Measurements from ENCODE around the gene SRCIN1. TPM values are rescaled to one million over a fixed set of nuclear protein-coding genes. Genes with fewer than 3 reads are reported as not detected.
"Not testable (repeated sequence)": the region's sequence is repeated elsewhere in the genome, so short reads cannot be mapped to it uniquely, and the experiment has no call there.

The SRCIN1 gene
- total RNA-seq, 4 donors from 2014 or later, result 0.24 TPM; not detected in 3

DNA sequence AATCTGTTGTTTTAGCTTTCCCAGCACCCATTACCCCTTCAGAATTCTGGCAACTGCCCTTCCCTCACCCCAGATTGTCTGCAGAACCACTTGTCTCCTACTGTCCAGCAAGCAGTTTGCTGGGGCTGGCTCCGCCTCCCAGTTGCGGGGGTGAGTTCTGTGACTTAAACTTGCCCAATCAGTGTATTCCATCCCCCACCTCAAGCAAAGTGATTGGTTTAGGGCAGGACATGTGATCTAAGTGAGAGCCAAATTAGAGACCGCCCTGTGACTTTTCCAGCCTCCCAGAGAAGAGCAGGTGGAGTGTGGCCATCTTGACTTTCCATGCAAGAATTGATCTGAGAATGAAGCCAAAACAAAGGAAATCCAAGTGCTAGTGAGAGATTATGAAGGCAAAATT lies 22.7 kb upstream of the SRCIN1 start:
- DNase-seq (no peak), ATAC-seq (no peak)
- intact Hi-C loops (cut with DNase I; ENCODE audit: low total_unique reads), result no loop called here
- H3K27ac ChIP-seq, result no peak overlapping the region
- in situ Hi-C loops (cut with MboI; ENCODE audit: low sequenced_read_pairs in 4 of 4), result no loop called here
- peaks cover 0 to 5% (median 3%) of the 10 kb centered on the region in 3 donors for H3K27me3 ChIP-seq
- no peaks in the 10 kb centered on the region for H3K9me3 ChIP-seq
- TF ChIP-seq, protein P1, sequence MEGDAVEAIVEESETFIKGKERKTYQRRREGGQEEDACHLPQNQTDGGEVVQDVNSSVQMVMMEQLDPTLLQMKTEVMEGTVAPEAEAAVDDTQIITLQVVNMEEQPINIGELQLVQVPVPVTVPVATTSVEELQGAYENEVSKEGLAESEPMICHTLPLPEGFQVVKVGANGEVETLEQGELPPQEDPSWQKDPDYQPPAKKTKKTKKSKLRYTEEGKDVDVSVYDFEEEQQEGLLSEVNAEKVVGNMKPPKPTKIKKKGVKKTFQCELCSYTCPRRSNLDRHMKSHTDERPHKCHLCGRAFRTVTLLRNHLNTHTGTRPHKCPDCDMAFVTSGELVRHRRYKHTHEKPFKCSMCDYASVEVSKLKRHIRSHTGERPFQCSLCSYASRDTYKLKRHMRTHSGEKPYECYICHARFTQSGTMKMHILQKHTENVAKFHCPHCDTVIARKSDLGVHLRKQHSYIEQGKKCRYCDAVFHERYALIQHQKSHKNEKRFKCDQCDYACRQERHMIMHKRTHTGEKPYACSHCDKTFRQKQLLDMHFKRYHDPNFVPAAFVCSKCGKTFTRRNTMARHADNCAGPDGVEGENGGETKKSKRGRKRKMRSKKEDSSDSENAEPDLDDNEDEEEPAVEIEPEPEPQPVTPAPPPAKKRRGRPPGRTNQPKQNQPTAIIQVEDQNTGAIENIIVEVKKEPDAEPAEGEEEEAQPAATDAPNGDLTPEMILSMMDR (IDR thresholded peaks at IDR 0.05 in 4 of 5, conservative IDR thresholded peaks at IDR 0.05 in 1 of 5), result no peak
- no peak for TF ChIP-seq POLR2A (IDR thresholded peaks at IDR 0.05)
- H3K4me3 ChIP-seq, result no peak overlapping the region
- H3K4me1 ChIP-seq, result no peaks in the 10 kb centered on the region
- H3K36me3 ChIP-seq, result no peaks in the 10 kb centered on the region

GRCh38 chr17:38627957-38628356 lies 22.2 kb upstream of the SRCIN1 start:
- ATAC-seq, result no peak
- intact Hi-C loops (cut with DNase I; ENCODE audit: low total_unique reads) (no loop called here), in situ Hi-C loops (cut with MboI; ENCODE audit: low sequenced_read_pairs in 4 of 4) (no loop called here)
- H3K36me3 ChIP-seq, result no peaks in the 10 kb centered on the region
- no peaks in the 10 kb centered on the region for H3K9me3 ChIP-seq
- H3K4me3 ChIP-seq, result no peak overlapping the region
- peaks cover 0 to 7% (median 3%) of the 10 kb centered on the region in 3 donors for H3K27me3 ChIP-seq
- no peaks in the 10 kb centered on the region for H3K4me1 ChIP-seq
- TF ChIP-seq, protein P1 (IDR thresholded peaks at IDR 0.05 in 4 of 5, conservative IDR thresholded peaks at IDR 0.05 in 1 of 5), result no peak
- no peak for TF ChIP-seq POLR2A (IDR thresholded peaks at IDR 0.05)
- no peak for DNase-seq
- H3K27ac ChIP-seq, result no peak overlapping the region

GRCh38 chr17:38626606-38627226 lies 21.0 kb upstream of the SRCIN1 start:
- in situ Hi-C loops (cut with MboI; ENCODE audit: low sequenced_read_pairs in 4 of 4); H3K27ac ChIP-seq; ATAC-seq; H3K4me3 ChIP-seq; H3K4me1 ChIP-seq; intact Hi-C loops (cut with DNase I; ENCODE audit: low total_unique reads); H3K36me3 ChIP-seq; H3K9me3 ChIP-seq; DNase-seq: not testable (repeated sequence)
- H3K27me3 ChIP-seq, result peaks cover 0 to 13% (median 8%) of the 10 kb centered on the region in 3 donors

GRCh38 chr17:38625482-38625881 lies 19.7 kb upstream of the SRCIN1 start:
- H3K4me3 ChIP-seq, result no peak overlapping the region
- DNase-seq, result no peak
- H3K9me3 ChIP-seq, result no peaks in the 10 kb centered on the region
- no peak for TF ChIP-seq POLR2A (IDR thresholded peaks at IDR 0.05)
- in situ Hi-C loops (cut with MboI; ENCODE audit: low sequenced_read_pairs in 4 of 4) (no loop called here), intact Hi-C loops (cut with DNase I; ENCODE audit: low total_unique reads) (no loop called here)
- ATAC-seq, result no peak
- H3K4me1 ChIP-seq, result no peaks in the 10 kb centered on the region
- H3K27me3 ChIP-seq, result peaks cover 0 to 19% (median 11%) of the 10 kb centered on the region in 3 donors
- H3K27ac ChIP-seq, result no peak overlapping the region
- no peaks in the 10 kb centered on the region for H3K36me3 ChIP-seq

DNA sequence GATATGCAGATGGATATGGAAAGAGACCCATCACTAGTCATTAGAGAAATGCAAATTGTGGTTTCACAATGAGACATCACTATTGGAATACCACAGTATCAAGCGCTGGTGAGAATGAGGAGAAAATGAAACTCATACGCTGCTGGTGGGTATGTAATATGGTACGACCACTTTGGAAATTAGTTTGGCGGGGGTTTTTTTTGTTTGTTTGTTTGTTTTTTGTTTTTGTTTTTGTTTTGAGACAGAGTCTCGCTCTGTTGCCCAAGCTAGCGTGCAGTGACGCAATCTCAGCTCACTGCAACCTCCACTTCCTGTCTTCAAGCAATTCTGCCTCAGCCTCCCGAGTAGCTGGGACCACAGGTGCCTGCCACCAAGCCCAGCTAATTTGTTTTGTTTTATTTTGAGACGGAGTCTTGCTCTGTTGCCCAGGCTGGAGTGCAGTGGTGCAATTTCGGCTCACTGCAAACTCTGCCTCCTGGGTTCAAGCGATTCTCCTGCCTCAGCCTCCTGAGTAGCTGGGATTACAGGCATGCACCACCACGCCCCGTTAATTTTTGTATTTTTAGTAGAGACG lies 19.1 kb upstream of the SRCIN1 start:
- H3K27me3 ChIP-seq, result peaks cover 0 to 22% (median 11%) of the 10 kb centered on the region in 3 donors
- H3K9me3 ChIP-seq; DNase-seq; H3K36me3 ChIP-seq; H3K27ac ChIP-seq; ATAC-seq; H3K4me1 ChIP-seq; in situ Hi-C loops (cut with MboI; ENCODE audit: low sequenced_read_pairs in 4 of 4); H3K4me3 ChIP-seq; intact Hi-C loops (cut with DNase I; ENCODE audit: low total_unique reads): not testable (repeated sequence)

GRCh38 chr17:38621538-38621937 lies 15.8 kb upstream of the SRCIN1 start:
- no peaks in the 10 kb centered on the region for H3K4me1 ChIP-seq
- no peak overlapping the region for H3K4me3 ChIP-seq
- no peaks in the 10 kb centered on the region for H3K36me3 ChIP-seq
- intact Hi-C loops (cut with DNase I; ENCODE audit: low total_unique reads), result no loop called here
- in situ Hi-C loops (cut with MboI; ENCODE audit: low sequenced_read_pairs in 4 of 4), result no loop called here
- no peaks in the 10 kb centered on the region for H3K9me3 ChIP-seq
- DNase-seq (no peak), ATAC-seq (no peak)
- H3K27ac ChIP-seq, result no peak overlapping the region
- TF ChIP-seq, protein P1 (IDR thresholded peaks at IDR 0.05 in 4 of 5, conservative IDR thresholded peaks at IDR 0.05 in 1 of 5), result no peak
- no peak for TF ChIP-seq POLR2A (IDR thresholded peaks at IDR 0.05)
- H3K27me3 ChIP-seq, result peaks cover 0 to 29% (median 11%) of the 10 kb centered on the region in 3 donors

Measured in gastrocnemius medialis (tissue), 4 donors.